C4-2B (cell line): ENCODE results near the gene METTL1.

Experiments used
- H3K27ac ChIP-seq: fragments of 450-650 bp; 2 replicates; pipeline ENCODE4 v1.5.1; 2017
- CTCF ChIP-seq: fragments of 450-650 bp; conservative IDR thresholded peaks from 2 replicates; pipeline ENCODE4 v1.5.1; 2017; ENCODE audit warnings: mild to moderate bottlenecking
- ZFX ChIP-seq: fragments of 450-650 bp; IDR thresholded peaks from 2 replicates; pipeline ENCODE4 v1.6.1; 2017

METTL1 gene

GRCh38 chr12:57755454-57756372 lies 16.2 kb downstream of the METTL1 start:
- peak; percentile 29; the same call in 1 of the 2 replicates for TF ChIP-seq ZFX
- no peak for TF ChIP-seq CTCF
- peak overlapping the region; percentile 34; the same call in 1 of the 2 replicates for H3K27ac ChIP-seq

- TF ChIP-seq CTCF, result no peak
- no peak for TF ChIP-seq ZFX
- H3K27ac ChIP-seq, result peak overlapping the region; percentile 34; the same call in 1 of the 2 replicates
Observed at GRCh38 chr12:57755194-57755453, 16.8 kb downstream of the METTL1 start.

- peak within 1 kb of the TSS; percentile 34; the same call in 1 of the 2 replicates for H3K27ac ChIP-seq
- TF ChIP-seq CTCF (no peak), ZFX (no peak)
Observed at GRCh38 chr12:57754411-57755193, 17.3 kb downstream of the METTL1 start, which contains the start of gene MARCHF9. TSS of gene MARCHF9 (plus strand) at chr12:57755103. CDS start at chr12:57755529, 426 bp downstream.

- TF ChIP-seq CTCF (no peak), ZFX (no peak)
- no peak overlapping the region for H3K27ac ChIP-seq
Observed at GRCh38 chr12:57753756-57754337, 18.1 kb downstream of the METTL1 start.

- TF ChIP-seq CTCF (no peak), ZFX (no peak)
- peak overlapping the region; percentile 92 for H3K27ac ChIP-seq
Observed at GRCh38 chr12:57752668-57753000, 19.3 kb downstream of the METTL1 start.

- H3K27ac ChIP-seq, result peak within 1 kb of the TSS; percentile 92
- TF ChIP-seq ZFX (peak; percentile 87), CTCF (no peak)
Observed at GRCh38 chr12:57751788-57752667, 19.9 kb downstream of the METTL1 start, which contains the start of gene CDK4. TSS of gene CDK4 (minus strand) at chr12:57752310. CDS start at chr12:57751717, 593 bp downstream.
